ENCODE data around the gene FUT9.

GRCh38 chr6:96002576-96002910 lies 13.2 kb upstream of the FUT9 start:
- TF ChIP-seq POLR2A (IDR thresholded peaks at IDR 0.05) (no peak), CTCF (IDR thresholded peaks at IDR 0.05) (no peak)
